ENCODE results near the gene KRTAP5-6. TPM values are rescaled to one million over a fixed set of nuclear protein-coding genes. Genes with fewer than 3 reads are reported as not detected.

The KRTAP5-6 gene
- not detected in 2 replicates for total RNA-seq (2014; rRNA removed; shearing (Covaris generic))

GRCh38 chr11:1696608-1697570 is at the start of gene KRTAP5-6:
TSS of gene KRTAP5-6 (plus strand) at chr11:1697195. CDS start at chr11:1697246, 51 bp downstream.

Other genes starting within 250 kb of the KRTAP5-6 start
- gene MOB2, start 210.4 kb upstream of the KRTAP5-6 start, total RNA-seq (2014; rRNA removed; shearing (Covaris generic)) = 19.1 and 25.4 TPM in 2 replicates
- 0.15 and 0.37 TPM in 2 replicates for gene DUSP8, start 124.9 kb upstream of the KRTAP5-6 start, total RNA-seq (2014; rRNA removed; shearing (Covaris generic))
- not detected in 2 replicates for gene KRTAP5-1, start 111.9 kb upstream of the KRTAP5-6 start, total RNA-seq (2014; rRNA removed; shearing (Covaris generic))
- gene KRTAP5-2, start 98.9 kb upstream of the KRTAP5-6 start, total RNA-seq (2014; rRNA removed; shearing (Covaris generic)) = not detected in 2 replicates
- not detected in 2 replicates for gene KRTAP5-3, start 88.7 kb upstream of the KRTAP5-6 start, total RNA-seq (2014; rRNA removed; shearing (Covaris generic))
- not detected in 2 replicates for gene KRTAP5-4, start 75.1 kb upstream of the KRTAP5-6 start, total RNA-seq (2014; rRNA removed; shearing (Covaris generic))
- gene KRTAP5-5, start 67.4 kb upstream of the KRTAP5-6 start, total RNA-seq (2014; rRNA removed; shearing (Covaris generic)) = not detected in 2 replicates
- 1.8 and 2.3 TPM in 2 replicates for gene IFITM10, start 53.4 kb downstream of the KRTAP5-6 start, total RNA-seq (2014; rRNA removed; shearing (Covaris generic))
- gene CTSD, start 66.7 kb downstream of the KRTAP5-6 start, total RNA-seq (2014; rRNA removed; shearing (Covaris generic)) = 139 TPM in 2 replicates
- not detected in 2 replicates for gene SYT8, start 137.8 kb downstream of the KRTAP5-6 start, total RNA-seq (2014; rRNA removed; shearing (Covaris generic))
- gene TNNI2, start 141.8 kb downstream of the KRTAP5-6 start, total RNA-seq (2014; rRNA removed; shearing (Covaris generic)) = not detected in 2 replicates
- gene LSP1, start 155.9 kb downstream of the KRTAP5-6 start, total RNA-seq (2014; rRNA removed; shearing (Covaris generic)) = 0.13 and 1.8 TPM in 2 replicates
- gene PRR33, start 194.7 kb downstream of the KRTAP5-6 start, total RNA-seq (2014; rRNA removed; shearing (Covaris generic)) = not detected in 2 replicates
- gene TNNT3, start 222.5 kb downstream of the KRTAP5-6 start, total RNA-seq (2014; rRNA removed; shearing (Covaris generic)) = not detected in 2 replicates